ENCODE measurements around the gene CCNJL.
"Not testable (repeated sequence)": the region's sequence is repeated elsewhere in the genome, so short reads cannot be mapped to it uniquely, and the experiment has no call there.

The CCNJL gene

GRCh38 chr5:160312134-160312959 is at the start of gene CCNJL:
Gene CCNJL, minus strand, starts transcription at chr5:160312564. Its CDS starts 641 bp downstream, at chr5:160311923.
- DNase-seq (ENCODE audit: low read depth in 2 of 2): no peak

GRCh38 chr5:160361624-160362228 is 49.4 kb upstream of the CCNJL start:
- DNase-seq (ENCODE audit: low read depth in 2 of 2): no peak

GRCh38 chr5:160360310-160360709 is 47.9 kb upstream of the CCNJL start:
- DNase-seq (ENCODE audit: low read depth in 2 of 2): no peak

GRCh38 chr5:160359816-160360215 is 47.5 kb upstream of the CCNJL start:
- DNase-seq (ENCODE audit: low read depth in 2 of 2): no peak

- DNase-seq (ENCODE audit: low read depth in 2 of 2): no peak
These were observed 46.9 kb upstream of the CCNJL start for GRCh38 chr5:160359242-160359641.

- no peak for DNase-seq (ENCODE audit: low read depth in 2 of 2)
These were observed 45.6 kb upstream of the CCNJL start for GRCh38 chr5:160357861-160358411.

- DNase-seq (ENCODE audit: low read depth in 2 of 2): no peak
These were observed 45.0 kb upstream of the CCNJL start for GRCh38 chr5:160357394-160357793.

- no peak for DNase-seq (ENCODE audit: low read depth in 2 of 2)
These were observed 44.4 kb upstream of the CCNJL start for GRCh38 chr5:160356550-160357347.

GRCh38 chr5:160354666-160355065 is 42.3 kb upstream of the CCNJL start:
- DNase-seq (ENCODE audit: low read depth in 2 of 2): no peak

GRCh38 chr5:160353379-160353778 is 41.0 kb upstream of the CCNJL start:
- DNase-seq (ENCODE audit: low read depth in 2 of 2): no peak

GRCh38 chr5:160352308-160352707 is 39.9 kb upstream of the CCNJL start:
- no peak for DNase-seq (ENCODE audit: low read depth in 2 of 2)

GRCh38 chr5:160349935-160350303 is 37.6 kb upstream of the CCNJL start:
- no peak for DNase-seq (ENCODE audit: low read depth in 2 of 2)

- no peak for DNase-seq (ENCODE audit: low read depth in 2 of 2)
These were observed 37.0 kb upstream of the CCNJL start for GRCh38 chr5:160349249-160349934.

GRCh38 chr5:160348080-160348479 is 35.7 kb upstream of the CCNJL start:
- no peak for DNase-seq (ENCODE audit: low read depth in 2 of 2)

GRCh38 chr5:160347448-160347847 is 35.1 kb upstream of the CCNJL start:
- DNase-seq (ENCODE audit: low read depth in 2 of 2): no peak

- DNase-seq (ENCODE audit: low read depth in 2 of 2): no peak
These were observed 30.1 kb upstream of the CCNJL start for GRCh38 chr5:160342413-160342941.

- no peak for DNase-seq (ENCODE audit: low read depth in 2 of 2)
These were observed 29.0 kb upstream of the CCNJL start for GRCh38 chr5:160341309-160341870.

GRCh38 chr5:160340513-160340912 is 28.1 kb upstream of the CCNJL start:
- DNase-seq (ENCODE audit: low read depth in 2 of 2): not testable (repeated sequence)

GRCh38 chr5:160339406-160340130 is 27.2 kb upstream of the CCNJL start:
- DNase-seq (ENCODE audit: low read depth in 2 of 2): no peak

GRCh38 chr5:160334716-160335115 is 22.4 kb upstream of the CCNJL start:
- not testable (repeated sequence) for DNase-seq (ENCODE audit: low read depth in 2 of 2)

Measured in stimulated activated CD8-positive, alpha-beta memory T cell treated with anti-CD3 and anti-CD28 coated beads, Interleukin-15, amount 100 ng/mL, for 48 hours (primary cell).